Sigmoid colon (tissue), 4 donors: Measurements from ENCODE around the gene CARD19.

Source experiments
- EP300 ChIP-seq, 4 donors: sonication (generic); formaldehyde crosslinking; IDR thresholded peaks; one replicate each; pipeline ENCODE4 v1.6.1; 2017; ENCODE audit warnings: antibody characterized with exemption in 4 of 4
- POLR2A ChIP-seq, 2 donors: fragments of 450-650 bp; IDR thresholded peaks; one replicate each; pipeline ENCODE4 v1.6.1; 2016; ENCODE audit warnings: antibody characterized with exemption in 2 of 2, mild to moderate bottlenecking in 2 of 2, moderate library complexity in 2 of 2

DNA sequence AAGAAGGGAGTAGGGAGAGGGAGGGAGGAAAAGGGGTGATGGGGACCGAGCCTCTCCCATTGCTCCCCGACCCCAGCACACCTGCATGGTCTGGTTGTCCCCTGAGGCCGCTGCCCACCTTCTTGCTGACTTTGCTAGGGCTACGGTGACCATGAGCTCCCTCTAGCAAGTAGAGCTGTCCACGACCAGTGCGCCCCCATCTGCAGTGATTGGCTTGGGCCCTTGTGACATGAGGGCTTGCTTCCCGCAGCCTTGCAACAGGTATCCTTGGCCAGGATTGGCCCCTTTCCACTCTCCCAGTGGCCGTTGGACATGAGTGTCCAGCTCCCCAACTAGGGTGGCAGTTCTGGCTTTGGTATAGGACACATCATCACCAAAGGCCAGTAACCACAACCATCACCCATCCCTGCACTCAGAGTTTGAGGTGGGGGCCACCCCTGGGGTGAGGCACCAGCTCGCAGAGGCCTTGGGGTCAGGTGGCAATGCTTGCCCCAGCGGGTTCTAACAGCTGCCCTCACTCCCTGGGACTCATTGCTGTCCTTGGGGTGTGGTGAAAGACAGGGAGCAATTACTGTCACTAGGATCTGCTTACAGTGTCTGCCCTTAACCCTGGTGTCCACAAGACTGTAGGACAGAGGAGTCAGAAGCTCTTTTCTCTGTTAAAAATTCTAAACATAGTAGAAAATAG, 55.2 kb downstream of the CARD19 start:
- no peak for TF ChIP-seq EP300 (IDR thresholded peaks at IDR 0.05)
- no peak for TF ChIP-seq POLR2A (IDR thresholded peaks at IDR 0.05)
